Measurements from ENCODE around the gene TRABD2B.

DNA sequence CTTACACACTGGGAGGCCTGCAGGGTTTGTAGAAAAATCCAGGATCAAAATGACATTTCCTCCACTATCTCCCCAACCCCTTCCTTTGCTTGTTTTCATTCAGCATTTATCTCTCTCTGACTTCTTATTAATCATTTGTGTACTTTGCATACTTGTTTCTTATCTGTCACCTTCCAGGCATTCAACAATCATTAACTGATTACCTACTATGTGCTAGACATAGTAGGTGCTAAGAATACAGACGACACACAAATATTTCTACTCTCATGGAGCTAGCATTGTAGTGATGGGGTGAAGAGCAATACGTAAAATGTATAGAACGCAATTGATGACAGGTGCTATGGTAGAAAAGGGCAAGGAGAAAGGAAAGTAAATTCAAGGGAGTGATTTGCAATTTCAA, 20.9 kb downstream of the TRABD2B start:
- TF ChIP-seq, protein P1, sequence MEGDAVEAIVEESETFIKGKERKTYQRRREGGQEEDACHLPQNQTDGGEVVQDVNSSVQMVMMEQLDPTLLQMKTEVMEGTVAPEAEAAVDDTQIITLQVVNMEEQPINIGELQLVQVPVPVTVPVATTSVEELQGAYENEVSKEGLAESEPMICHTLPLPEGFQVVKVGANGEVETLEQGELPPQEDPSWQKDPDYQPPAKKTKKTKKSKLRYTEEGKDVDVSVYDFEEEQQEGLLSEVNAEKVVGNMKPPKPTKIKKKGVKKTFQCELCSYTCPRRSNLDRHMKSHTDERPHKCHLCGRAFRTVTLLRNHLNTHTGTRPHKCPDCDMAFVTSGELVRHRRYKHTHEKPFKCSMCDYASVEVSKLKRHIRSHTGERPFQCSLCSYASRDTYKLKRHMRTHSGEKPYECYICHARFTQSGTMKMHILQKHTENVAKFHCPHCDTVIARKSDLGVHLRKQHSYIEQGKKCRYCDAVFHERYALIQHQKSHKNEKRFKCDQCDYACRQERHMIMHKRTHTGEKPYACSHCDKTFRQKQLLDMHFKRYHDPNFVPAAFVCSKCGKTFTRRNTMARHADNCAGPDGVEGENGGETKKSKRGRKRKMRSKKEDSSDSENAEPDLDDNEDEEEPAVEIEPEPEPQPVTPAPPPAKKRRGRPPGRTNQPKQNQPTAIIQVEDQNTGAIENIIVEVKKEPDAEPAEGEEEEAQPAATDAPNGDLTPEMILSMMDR (IDR thresholded peaks at IDR 0.05), result no peak
- no peak for TF ChIP-seq POLR2A (IDR thresholded peaks at IDR 0.05)

All from breast epithelium (tissue), 3 donors.